Activated naive CD4-positive, alpha-beta T cell treated with anti-CD3 and anti-CD28 coated beads, Interleukin-2, amount 50 U/mL, for 16 hours (primary cell): ENCODE results near the gene PLCB3.
A peak's percentile ranks its signal among the peaks of the same experiment; 100 is the strongest.

Experiments
- DNase-seq: peaks from one replicate; pipeline ENCODE4 v3.0.0-alpha.2; 2020

Gene PLCB3

DNA sequence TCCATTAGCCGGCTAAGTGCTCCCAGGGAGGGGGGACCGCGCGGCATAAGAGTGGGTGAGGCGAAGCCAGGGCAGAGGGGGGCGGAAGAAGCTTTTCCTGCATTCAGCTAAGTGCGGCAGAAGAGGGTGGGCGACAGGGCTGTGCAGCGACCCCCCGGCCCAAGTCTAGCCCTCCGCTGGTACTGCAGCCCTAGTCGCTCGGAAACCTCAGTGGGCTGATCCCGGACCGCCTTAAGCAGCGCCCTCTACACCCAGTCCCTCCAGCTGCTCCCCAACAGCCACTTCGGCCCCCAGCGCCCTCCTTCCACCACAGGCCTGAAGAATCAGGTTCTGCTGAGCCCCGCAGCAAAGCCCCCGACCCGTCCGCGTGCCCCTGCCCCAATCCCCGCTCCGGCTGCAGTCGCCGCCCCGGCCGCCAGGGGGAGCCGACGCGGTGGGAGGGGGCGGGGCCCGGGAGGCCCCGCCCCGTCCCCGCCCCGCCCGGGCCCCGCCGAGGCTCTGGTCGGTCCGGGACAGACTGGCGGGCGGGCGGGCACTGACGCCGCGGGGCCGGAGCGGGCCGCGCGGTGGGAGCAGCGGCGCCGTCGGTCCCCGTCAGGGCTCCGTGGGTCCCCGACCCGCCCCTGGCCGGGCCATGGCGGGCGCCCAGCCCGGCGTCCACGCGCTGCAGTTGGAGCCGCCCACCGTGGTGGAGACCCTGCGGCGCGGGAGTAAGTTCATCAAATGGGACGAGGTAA lies at the start of gene PLCB3:
Gene PLCB3, plus strand, starts transcription at position 515 of the 737 bp plus-strand sequence. Its CDS starts 120 bp downstream, at position 635.
- DNase-seq: peak; percentile 52

DNA sequence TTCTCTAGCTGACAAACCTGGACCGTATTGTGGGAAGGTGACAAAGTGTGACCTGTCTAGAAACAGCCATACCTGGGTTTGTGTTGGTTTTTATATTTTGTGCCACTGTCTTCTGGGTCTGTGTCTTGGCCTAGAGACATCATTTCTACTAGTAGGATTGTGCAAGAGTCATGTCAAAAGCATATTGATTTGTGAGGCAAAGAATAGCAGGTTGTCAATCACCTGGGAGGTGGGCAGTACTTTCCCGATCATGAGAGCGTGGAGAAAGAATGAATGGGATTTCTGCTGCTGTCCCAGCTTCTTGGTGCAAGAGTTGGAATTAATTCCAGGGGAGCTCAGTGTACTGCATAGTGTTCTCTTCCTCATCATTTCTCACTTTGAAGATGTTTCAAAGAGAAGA lies 49.8 kb upstream of the PLCB3 start:
- DNase-seq: no peak

DNA sequence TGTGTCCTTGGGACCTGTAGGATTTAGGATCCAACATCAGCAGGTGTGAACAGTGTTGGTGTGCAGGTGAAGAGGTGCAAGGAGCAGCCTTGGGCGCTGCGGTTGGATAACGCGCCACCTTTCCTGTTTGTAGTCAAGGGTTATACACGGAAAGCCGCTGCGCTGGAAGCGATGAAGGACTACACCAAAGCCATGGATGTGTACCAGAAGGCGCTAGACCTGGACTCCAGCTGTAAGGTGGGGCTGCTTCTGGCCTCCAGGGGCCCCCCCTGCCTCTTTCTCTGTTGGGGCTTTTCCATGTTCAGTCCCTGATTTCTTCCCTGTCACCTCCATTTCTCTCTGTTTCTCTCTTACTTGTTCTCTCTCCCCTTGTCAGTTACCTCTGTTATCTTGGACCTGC lies 48.3 kb upstream of the PLCB3 start:
- no peak for DNase-seq

DNA sequence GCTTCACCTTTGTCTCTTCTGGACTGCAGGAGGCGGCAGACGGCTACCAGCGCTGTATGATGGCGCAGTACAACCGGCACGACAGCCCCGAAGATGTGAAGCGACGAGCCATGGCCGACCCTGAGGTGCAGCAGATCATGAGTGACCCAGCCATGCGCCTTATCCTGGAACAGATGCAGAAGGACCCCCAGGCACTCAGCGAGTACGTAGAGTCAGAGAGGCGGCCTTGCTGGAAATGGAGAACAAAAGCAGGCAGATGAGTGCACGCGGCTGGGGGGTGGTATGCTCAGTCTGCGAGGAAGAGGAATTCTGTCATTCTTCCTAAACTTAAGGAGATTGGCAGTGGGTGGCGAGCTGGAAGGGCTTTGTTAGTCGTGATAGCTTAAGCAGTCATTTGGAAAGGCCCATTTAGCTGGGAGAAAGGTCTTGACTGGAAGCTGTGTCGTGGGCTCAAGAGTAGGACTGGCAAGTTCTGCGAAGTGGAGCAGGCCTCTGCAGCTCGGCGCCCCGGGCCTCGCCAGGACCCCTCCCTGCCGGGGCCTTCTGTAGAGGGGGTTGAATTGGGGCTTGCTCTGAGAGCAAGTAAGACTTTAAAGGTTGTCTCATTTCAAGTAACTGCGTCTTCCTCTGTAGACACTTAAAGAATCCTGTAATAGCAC lies 47.8 kb upstream of the PLCB3 start:
- DNase-seq: no peak

DNA sequence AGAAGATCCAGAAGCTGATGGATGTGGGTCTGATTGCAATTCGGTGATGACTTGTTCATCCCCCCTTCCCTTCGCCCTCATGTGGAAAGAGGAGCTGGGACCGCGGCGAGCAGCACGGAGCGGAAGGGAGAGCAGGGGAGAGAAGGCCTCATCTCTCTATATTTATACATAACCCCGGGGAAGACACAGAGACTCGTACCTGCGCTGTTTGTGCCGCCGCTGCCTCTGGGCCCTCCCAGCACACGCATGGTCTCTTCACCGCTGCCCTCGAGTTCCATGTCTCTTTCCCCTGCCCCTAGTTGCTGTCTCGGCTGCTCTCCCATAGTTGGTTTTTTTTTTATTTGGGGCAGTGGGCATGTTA lies 47.3 kb upstream of the PLCB3 start:
- no peak for DNase-seq

DNA sequence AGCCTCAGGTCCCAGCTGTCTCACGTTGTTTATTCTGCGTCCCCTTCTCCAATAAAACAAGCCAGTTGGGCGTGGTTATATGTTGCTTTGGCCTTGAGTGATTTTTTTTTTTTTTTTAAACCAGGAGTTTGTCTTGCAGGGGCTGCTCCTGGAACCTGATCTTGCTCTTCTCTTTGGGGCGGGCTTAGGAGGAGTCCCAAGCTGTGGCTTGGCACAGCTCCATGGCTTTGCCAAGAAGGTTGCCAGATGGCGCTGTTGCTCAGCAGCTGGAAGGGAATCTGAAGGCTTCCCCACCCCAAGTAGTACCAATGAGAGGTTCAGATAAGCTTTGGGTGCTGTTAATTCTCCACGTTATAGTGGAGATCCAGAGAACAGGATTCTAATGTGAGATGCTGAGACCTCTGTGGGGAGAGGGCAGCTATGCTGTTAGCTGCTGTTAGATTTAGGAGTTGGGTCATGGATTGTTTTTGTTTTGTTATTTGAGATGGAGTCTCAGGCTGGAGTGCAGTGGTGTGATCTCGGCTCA lies 46.8 kb upstream of the PLCB3 start:
- peak; percentile 79 for DNase-seq

DNA sequence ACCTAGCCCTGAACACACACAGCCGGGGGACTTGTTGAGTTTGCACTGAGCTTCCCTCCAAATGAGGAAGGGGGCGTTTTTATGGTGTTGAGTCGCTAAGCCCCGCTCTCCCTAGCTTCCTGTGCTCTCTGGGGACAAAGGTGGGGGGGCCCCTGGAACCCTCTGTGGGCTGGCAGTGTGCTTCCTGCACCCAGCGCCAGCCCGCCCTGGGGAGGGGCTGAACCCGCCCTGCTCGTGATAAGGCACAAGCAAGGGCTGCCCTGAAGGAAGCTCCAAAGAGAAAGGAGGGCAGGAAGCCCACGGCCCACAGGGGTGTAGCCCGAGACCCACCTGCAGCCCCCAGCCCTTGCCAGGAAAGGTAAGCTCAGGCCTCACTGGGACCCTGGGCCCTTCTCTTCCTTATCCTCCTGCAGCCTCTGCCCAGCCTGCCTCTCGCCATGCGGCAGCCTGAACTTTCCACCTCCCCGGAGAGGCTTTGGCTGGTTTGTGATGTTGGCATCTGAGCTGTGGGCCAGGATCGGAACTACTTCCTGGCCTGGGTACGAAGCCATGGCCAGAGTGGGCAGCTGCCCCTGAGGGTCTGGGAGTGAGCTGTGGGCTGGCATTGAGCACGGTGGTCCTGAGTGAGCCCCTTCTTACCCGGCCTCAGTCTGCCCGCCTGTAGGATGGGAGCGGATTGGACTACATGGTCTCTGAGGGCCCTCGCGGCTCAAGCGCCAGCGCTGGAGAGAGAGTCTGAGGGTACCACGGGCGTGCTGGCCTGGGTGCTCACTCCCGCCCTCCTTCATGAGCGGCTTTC lies 44.7 kb upstream of the PLCB3 start, which contains the start of gene FERMT3:
Gene FERMT3, plus strand, starts transcription at position 265 of the 799 bp plus-strand sequence. CDS start 644 bp downstream, outside the sequence.
- DNase-seq: peak; percentile 73

DNA sequence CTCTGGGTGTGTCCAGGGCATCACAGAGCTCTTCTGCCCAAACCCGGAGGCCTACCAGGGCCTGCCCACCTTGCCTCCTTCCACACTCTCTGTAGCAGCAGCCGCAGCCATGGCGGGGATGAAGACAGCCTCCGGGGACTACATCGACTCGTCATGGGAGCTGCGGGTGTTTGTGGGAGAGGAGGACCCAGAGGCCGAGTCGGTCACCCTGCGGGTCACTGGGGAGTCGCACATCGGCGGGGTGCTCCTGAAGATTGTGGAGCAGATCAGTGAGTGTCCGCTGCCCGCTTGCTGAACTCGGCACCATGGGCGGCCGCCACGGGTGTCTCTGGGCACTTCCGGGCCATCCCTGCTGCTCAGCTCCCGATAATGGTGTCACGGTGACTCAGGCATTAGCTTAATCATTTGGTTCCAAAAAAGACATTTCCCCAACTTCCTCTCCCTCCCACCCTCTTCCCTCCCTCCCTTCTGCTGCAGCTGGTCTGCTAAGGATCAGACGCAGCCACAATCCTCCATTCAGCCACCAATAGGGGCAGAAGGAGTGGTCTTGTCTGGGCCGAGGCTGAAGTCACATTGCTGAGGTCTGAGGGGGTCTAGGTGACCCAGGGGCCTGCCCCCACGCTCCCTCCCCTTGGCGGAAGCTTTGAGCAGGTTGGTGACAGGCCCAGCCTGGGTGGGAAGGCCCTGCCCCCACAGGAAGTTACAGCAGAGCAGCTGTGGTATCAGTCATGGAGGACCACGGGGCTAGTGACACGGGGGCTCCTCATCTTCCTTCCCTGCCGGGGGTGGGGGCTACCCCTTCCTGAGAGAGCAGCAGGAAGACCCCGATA lies 43.9 kb upstream of the PLCB3 start:
- DNase-seq: peak; percentile 86

DNA sequence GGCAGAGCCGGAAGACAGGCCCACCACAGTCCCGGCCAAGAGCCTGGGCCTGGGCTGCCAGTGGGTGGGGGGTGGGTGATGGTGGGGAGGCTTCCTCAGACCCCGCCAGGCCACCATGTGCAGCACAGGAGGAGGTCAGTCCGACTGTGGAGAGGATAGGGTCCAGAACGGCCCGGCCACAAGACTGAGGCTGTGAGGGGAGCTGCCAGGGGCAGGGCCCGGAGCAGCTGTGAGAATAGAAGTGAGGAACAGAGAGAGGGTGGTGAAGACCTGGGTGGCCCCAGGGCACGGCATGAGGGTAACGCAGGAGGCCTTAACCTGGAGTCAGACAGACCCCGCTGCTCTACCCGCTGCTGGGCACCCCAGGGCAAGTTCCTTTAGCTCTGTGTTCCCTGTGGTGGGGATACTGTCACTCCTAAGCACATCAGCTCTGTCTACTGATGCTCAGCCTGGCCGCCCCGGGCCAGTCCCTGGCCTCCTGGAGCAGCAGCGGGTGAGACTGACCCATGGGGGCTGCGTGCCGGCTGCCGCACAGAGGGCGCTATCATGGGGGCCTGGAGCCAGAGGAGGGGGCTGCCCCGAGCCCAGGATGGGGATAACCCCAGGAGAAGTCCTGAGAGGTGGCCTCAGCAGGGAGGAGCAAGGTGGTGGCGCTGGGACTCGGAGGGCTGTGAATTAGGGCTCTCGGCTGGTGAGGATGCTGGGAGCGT lies 43.1 kb upstream of the PLCB3 start:
- no peak for DNase-seq

DNA sequence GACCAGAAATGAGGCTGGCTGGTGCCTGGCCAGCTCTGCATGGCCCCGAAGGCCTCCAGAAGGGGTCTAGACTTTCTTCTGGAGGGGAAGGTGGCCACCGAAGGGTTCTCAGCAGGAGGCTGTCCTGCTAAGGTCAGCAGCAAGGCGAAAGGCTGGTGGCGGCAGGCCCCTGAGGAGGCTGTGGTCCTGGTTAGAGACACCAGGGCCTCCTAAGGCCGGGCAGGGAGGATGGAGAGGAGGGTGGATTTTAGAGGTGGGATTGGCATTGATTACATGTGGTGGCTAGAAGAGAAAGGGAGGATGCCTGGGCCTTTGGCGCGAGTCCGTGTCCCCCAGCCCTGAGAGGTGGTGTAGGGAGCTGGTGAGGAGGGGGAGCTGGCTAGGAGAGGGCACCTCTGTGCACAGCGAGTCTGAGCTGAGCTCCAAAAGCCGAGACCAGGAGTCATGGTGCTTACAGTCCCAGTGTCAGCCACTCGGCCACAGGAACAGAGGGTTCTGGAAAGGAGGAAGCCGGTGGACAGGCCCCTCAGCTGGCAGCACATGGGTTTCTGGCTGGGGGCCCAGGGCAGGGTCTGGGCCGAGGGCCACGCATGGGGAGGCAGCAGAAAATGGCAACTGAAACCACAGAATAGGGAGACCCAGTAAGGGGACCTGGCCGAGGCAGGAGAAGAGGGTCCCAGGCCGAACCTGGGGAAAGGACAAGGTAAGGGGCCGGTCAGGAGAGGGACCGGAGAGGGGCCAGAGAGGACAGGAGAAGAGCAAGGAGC lies 42.4 kb upstream of the PLCB3 start:
- DNase-seq: no peak

DNA sequence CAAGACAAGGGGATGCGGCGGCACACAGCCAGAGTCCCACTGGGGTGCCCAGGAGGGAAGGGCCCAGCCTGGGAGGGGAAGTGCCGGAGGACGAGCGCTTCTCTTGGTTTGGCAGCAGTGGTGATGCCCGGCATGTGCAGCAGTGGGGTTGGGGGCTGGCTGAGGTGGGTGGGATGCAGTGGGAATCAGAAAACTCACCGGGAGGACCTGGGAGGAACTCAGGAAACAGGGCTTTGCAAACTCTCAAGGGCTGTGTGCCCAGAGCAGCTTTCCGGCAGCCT lies 41.8 kb upstream of the PLCB3 start:
- no peak for DNase-seq

DNA sequence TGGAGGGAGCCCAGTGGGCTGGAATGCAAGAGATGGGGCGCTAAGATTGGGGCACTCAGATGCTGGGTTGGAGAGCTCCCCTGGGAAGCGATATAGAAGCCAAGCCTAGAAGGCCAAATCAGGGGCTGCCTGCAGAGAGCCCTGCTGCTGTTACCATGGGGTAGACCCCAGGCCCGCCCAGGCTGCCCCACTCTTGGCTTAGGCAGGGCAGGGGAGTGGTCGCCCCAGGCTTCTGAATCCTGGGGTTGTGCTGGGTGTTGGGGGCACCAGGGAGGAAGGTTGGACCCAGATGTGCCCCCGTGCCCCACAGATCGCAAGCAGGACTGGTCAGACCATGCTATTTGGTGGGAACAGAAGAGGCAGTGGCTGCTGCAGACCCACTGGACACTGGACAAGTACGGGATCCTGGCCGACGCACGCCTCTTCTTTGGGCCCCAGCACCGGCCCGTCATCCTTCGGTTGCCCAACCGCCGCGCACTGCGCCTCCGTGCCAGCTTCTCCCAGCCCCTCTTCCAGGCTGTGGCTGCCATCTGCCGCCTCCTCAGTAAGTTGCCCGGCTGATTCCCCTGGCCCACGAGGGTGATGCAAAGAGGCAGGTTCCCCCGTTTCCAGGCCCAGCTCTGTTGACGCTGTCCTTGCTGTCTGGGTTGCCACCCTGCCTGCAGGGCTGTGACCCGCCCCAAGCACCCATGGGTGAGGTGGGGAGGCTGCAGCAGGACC lies 40.9 kb upstream of the PLCB3 start:
- DNase-seq: no peak

DNA sequence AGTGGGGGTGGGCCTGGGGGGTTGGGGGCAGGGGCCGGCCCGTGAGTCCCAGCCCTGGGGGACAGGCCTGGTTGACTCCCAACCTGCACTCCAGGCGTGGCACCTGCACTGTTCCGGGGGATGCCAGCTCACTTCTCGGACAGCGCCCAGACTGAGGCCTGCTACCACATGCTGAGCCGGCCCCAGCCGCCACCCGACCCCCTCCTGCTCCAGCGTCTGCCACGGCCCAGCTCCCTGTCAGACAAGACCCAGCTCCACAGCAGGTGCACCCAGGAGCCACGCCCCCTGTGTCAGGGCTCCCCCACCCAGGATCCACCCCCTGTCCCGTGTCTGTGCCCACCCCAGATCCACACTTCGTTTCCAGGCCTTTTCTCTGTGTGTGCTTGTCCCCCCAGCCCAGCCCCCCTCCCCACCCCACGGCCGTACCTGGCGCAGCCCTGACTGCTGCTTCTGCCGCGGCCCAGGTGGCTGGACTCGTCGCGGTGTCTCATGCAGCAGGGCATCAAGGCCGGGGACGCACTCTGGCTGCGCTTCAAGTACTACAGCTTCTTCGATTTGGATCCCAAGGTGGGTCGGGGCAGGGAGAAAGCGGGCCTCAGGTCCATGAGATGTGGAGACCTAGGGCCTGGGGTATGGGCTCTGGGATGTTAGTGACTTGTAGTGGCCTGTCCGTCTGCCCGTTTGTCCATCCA lies 40.0 kb upstream of the PLCB3 start:
- no peak for DNase-seq

DNA sequence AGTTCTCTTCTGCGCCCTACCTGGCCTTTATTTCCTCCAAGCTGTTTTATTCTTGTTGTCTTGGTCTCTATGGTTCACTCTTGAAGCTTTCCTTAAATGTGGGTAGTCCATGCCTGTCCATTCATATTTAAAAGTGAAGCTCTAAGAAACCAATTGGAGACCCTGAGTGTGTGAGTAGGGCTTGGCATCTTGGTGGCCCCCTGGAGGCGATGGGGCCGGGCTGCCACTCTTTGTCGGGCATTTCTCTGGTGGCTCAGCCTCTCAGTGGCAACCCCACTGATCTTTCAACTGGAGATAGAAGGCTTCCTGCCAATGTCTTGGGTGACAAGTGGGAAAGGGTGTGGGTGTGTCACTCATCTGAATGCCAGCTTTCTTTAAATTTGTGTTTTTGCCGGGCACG lies 34.5 kb upstream of the PLCB3 start:
- no peak for DNase-seq

DNA sequence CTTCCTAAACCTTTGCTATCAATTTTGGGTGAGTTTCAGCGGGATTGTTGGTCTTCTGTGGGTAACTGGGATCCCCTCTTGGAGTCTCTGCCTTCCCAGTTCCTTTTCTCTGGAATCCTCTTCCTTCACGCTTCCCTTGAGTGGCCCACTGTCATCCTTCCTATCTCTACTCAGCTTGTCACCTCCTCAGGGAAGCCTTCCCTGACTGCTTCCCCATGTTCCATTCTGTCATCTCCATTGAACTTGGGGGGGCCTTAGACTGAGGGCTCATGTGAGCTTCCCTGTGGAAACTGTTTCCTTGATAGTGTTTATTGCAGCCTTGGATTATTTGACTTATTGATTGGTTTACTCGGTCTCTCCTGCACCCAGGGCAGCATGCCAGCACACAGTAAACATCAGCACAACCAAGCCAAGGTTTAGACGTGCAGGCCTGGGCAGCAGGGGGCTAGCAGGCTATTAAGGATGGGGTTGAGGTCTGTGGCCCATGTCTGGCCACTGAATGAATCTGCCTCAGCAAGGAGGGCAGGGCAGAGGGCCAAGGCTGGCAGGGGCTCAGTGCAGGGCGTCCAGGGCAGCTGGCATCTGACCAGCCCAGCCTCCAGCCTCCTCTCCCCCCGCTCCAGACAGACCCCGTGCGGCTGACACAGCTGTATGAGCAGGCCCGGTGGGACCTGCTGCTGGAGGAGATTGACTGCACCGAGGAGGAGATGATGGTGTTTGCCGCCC lies 32.5 kb upstream of the PLCB3 start:
- DNase-seq: no peak

DNA sequence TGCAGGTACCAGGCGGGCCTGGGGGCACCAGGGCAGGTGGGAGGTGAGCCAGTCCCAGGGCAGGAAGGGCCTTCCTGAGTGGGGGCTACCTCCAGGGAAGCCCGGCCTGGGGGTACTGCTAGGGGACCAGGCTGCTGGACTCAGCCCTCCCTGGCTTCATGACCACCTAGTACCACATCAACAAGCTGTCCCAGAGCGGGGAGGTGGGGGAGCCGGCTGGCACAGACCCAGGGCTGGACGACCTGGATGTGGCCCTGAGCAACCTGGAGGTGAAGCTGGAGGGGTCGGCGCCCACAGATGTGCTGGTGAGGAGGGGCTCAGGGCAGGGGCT lies 32.0 kb upstream of the PLCB3 start:
- no peak for DNase-seq

DNA sequence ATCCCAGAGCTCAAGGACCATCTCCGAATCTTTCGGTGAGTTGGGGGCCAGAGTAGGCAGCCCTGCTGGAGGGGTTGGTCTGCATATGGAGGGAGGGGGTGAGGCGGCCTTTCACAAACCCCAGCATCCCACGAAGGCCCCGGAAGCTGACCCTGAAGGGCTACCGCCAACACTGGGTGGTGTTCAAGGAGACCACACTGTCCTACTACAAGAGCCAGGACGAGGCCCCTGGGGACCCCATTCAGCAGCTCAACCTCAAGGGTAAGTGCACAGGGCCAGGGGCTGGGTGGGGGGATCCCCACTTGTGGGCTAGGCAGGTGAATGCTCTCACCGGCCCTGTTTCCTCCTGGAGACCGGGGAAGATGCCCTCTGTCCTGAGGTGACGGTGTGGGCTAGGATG lies 31.6 kb upstream of the PLCB3 start:
- DNase-seq: no peak

DNA sequence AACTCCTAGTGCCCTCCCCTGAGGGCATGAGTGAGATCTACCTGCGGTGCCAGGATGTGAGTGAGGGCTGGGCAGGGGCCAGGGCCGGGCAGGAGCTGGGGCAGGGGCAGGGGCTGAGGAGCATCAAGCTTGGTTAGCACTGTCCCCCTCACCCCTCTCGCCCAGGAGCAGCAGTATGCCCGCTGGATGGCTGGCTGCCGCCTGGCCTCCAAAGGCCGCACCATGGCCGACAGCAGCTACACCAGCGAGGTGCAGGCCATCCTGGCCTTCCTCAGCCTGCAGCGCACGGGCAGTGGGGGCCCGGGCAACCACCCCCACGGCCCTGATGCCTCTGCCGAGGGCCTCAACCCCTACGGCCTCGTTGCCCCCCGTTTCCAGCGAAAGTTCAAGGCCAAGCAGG lies 31.1 kb upstream of the PLCB3 start:
- DNase-seq: no peak

DNA sequence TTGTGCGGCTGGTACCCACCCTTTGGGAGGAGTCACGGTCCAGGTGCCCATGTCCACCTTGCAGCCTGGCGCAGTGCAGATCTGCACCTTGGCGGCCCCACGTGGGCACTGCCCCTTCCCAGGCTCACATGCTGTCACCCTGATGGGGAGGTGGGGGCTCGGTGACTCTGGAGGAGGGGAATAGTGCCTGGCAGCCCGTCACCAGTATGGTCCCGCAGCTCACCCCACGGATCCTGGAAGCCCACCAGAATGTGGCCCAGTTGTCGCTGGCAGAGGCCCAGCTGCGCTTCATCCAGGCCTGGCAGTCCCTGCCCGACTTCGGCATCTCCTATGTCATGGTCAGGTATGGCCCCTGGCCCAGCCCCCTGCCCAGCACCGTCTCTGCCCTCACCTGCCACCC lies 30.5 kb upstream of the PLCB3 start:
- DNase-seq: no peak

DNA sequence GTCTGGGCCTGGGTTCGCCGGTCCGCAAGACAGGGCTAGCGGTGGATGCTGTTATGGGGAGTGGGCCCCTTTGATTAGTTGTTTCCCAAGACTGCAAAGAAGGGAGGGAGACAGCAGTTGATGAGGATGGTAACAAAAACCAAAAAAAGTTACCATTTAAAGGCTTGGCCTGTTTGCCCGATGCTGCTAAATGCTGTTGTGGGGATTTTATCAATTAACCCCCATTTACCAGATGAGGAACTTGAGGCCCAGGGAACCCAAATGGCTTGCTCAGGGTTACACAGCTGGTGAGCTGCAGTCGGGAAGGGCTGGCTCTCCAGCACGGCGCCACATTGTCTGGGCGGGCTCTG lies 28.7 kb upstream of the PLCB3 start:
- no peak for DNase-seq
